GM18870 (cell line): ENCODE data around the gene RFX2.
"Not testable (repeated sequence)": the region's sequence is repeated elsewhere in the genome, so short reads cannot be mapped to it uniquely, and the experiment has no call there.

Experiments
- ATAC-seq: cut with Tn5 transposase; IDR thresholded peaks from one replicate; pipeline ENCODE4 v1.9.1; 2021; ENCODE audit warnings: moderate library complexity; ENCODE audit not compliant: unreplicated experiment

RFX2 gene

DNA sequence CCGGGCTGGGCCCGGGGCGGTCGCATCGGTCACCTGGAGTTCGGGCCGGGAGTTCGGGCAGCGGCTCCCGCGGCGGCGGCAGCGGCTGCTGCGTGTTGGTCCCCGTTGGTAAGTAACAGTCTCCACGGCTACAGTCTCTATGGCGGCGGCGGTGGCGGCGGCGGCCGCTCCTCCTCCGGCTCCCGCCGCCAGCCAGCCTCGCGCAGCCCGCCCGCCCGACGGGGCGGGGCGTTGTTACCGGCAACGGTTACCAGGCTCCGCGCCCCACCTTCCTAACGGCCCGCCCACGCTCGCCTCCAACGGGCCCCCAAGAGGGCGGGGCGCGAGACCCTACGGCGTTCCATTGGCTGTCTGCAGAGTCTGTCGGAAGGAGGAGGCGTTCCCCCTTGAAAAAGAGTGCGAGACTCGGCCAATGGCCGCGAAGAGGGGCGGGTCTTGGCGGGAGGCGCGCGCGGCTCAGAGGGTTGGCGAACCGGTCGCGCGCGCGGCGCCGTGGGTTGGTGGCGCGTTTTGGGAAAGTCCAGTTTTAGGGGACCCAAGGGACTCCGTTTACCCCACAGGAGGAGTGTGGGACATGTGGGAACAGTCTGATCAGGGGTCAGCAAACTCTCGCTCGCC lies at the start of gene RFX2:
Gene RFX2, minus strand, starts transcription at position 141 of the 618 bp plus-strand sequence. CDS start 63,004 bp downstream, outside the sequence.
- peak; percentile 69 for ATAC-seq

DNA sequence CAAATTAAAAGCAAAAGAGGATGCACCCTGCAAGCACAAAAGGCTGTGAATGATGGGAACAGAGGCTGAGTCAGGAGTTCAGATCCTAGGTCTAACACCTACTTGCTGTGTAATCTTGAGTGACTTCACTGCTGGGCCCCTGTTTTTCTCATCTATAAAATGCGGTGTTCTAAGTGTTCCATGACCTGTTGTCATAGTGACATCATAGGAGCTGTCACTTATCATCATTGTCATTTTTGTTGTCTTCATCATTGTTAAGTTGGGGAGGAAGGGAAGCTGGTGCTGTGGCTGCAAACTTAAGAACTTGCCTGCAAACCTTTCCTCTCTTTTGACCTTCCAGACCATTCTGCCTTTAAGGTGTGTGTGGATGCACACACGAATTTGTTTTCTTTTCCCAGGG lies 45.7 kb upstream of the RFX2 start:
- ATAC-seq: no peak

DNA sequence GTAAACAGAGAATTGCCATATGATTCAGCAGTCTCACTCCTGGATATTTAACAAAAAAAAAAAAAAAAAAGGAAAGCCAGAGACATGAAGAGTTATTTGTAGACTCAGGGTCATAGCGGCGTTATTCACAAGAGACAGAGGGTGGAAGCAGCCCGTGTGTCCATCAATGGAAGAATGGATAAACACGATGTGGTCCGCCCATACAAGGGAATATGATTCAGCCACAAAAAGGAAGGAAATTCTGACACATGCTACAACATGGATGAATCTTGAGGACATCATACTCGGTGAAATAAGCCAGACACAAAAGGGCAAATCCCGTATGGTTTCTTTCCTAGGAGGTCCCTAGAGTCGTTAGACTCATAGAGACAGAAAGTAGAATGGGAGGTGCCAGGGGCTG lies 40.0 kb upstream of the RFX2 start:
- no peak for ATAC-seq

DNA sequence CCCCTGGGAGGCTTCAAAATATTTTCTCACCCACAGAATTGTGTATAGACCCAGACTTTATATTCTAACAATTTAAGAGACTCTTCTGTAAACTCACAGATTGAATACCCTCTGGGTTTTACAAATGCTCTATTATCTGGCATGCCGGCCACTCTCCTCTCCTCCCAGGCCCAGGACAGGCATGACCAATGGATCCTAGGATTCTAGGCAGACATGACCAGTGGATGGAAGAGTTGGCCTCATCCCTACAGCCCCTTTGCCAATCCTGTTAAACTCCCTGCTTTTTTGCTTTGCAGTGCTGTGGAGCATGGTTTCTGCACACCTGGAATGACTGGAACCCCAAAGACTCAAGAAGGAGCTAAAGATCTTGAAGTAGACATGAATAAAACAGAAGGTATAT lies 30.9 kb upstream of the RFX2 start:
- ATAC-seq: no peak

DNA sequence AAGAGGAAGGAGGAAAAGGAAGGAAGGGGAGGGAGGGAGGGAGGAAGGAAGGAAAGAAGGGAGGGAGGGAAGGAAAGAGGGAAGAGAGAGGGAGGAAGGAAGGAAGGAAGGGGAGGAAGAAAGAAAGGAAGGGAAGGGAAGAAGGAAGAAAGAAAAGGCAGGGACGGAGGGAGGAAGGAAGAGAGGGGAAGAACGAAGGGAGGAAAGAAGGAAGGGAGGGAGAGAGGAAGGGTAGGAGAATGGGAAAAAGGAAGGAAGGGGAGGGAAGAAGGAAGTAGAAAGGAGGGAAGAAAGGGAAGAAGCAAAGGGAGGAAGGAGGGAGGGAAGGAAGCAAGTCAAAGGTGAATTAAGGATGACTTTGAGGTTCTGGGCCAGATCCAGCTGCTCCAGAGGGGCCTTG lies 28.2 kb upstream of the RFX2 start:
- ATAC-seq: no peak

DNA sequence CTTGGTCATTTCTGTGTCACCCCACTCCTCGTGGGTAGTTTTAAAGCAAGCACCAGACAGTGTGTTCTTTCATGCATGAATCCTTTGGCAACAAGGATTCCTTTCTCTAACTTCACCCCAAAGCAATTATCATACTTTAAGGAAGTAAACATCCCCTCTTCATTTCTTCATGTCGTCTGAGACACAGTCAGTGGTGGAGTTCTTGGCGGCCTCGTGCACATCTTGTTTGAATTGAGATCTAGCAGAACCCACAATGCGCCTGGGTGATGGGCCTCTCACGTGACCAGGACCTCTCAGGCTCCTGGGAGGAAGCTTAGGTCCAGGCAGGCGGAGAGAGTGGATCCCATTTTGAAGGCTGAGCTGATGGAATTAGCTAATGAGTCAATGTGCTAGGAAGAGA lies 27.8 kb upstream of the RFX2 start:
- ATAC-seq: no peak

DNA sequence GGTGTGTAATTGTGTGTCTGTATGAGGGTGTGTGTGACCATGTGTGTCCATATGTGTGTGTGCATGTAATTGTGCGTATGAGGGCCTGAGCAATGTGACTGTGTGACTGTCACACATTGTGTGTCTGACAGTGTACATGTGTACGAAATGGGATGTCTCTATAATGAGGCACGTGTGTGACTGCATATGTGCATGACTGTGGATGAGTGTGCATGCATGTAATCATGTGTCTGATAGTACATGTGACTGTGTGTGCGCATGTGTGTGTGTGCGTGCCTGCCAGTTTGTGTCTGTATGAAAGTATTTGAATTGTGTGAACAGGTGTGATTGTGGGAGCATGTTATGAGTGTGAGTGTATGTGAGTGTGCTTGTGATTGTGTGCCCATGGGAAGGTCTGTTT lies 22.9 kb upstream of the RFX2 start:
- no peak for ATAC-seq

DNA sequence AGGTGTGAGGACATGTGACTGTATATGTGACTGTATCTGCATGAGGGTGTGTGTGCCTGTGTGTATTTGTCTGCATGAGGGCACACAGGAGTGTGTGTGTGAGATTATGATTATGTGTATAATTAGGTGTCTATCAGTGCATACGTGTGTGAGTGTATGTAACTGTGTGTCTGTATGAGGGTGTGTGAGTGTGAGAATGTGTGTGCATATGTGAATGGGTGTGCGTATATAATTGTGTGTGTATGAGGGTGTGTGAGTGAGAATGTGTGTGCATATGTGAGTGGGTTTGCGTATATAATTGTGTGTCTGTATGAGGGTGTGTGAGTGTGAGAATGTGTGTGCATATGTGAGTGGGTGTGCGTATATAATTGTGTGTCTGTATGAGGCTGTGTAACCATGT lies 22.2 kb upstream of the RFX2 start:
- ATAC-seq: no peak

DNA sequence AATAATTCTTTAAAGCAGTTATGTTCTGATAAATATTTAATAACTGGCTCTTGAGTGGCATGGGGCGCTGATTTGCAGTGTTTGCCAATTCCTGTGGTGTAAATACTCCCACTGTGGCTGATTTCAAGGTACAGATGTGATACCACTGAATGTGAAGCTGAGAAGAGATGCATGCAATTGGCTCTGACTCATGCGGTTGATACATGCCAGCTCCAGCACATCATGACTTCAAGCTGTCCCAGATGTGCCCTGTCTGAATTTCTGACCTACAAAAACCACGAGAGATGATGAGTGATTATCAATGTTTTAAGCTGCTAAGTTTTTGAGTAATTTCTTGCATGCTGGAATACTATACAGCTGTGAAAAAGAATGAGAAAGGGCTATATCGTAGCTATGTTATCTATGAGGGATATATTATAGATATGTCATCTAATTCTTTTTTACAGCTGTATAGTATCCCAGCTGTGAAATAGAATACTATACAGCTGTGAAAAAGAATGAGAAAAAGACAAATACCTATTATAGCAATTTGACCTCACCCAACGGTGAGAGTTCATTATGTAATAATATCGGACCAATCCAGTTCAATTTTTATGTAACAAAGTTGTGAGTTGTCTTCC lies 17.5 kb upstream of the RFX2 start:
- no peak for ATAC-seq

DNA sequence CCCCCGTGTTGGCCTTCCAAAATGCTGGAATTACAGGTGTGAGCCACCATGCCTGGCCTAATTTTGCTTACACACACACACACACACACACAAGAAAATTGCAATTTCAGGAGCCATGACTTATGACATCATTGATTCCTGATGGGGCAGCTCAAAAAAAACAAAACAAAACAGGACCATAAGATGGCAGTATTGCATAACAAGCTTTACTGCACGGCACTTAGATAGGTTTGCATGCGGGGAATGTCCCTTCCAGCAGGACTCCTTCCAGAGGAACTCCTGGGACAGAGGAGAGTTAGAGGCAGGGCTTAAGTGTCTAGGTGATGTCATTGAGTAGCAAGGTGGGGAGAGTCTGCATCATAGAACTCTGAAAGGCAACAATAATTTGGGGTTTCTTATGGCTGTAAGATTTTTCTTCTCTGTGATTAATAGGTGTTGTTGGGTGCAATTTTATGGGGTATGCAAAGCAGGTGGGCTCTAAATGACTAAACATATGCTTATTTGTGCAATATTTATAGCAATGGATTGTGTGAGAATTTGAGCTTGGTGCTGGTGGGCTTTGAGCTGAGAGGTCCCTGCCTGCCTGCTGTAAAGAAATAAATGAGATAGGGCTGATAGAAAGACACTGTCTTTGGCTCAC lies 16.2 kb upstream of the RFX2 start:
- no peak for ATAC-seq

DNA sequence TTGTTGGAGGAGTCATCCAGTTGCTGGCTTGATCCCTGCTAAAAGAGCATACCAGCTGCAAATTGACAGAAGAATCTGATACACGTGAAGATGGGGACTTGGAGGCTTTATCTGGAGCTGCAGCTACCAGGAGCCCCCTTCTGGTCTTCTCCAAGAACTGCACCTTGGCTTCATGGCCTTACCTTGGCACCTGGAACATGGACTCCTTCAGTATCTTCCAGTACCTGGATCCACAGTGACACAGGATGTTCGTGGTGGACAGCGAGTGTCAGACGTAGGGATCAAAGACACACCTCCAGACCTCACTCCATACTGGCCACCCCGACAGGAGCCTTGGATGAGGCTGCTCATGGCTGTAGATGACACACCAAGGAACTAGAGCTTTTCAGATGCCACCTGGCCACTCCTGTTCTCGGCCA lies 15.3 kb upstream of the RFX2 start:
- no peak for ATAC-seq

DNA sequence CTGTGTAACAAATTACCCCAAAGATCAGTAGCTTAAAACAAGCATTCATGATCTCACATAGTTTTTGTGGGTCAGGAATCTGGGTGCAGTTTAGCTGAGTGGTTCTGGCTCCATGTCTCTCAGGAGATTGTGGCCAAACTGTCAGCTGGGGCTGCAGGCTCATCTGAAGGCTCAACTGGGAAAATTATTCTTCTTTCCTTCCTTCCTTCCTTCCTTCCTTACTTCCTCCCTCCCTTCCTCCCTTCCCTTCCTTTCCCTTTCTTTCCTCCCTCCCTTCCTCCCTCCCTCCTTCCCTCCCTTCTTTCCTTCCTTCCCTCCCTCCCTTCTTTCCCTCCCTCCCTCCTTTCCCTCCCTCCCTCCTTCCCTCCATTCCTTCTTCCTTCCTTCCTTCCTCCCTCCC lies 8.7 kb upstream of the RFX2 start:
- no peak for ATAC-seq

DNA sequence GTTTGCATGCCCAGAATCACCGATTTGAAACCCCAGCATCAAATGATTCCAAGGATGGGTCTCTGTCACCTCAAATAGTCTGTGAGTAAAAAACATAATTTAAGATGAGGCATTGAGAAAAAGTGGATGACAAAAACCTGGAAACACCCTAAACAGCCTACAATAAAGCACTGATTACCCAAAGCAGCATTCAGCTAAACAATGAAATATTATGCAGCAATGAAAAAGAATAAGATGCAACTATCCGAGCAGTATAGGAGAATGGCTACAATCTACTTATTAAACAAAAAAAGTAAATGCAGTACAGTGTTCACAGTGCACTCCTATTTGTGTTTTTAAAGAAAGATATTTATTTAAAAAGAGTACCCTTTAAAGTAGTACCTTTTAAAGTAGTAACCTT lies 7.7 kb upstream of the RFX2 start:
- no peak for ATAC-seq

DNA sequence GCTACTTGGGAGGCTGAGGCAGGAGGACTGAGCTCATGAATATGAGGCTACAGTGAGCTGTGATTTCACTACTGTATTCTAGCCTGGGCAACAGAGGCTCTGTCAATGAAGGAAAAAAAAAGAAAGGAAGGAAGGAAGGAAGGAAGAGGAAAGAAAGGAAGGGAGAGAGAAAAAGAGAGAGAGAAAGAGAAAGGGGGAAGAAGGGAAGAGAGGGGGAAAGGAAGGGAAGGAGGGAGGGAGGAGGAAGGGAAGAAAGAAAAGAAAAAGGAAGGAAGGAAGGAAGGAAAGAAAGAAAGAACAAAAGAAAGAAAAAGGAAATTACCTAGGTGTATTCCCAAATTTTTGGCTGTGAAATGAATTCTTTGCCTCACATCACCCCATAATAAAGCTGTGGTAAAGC lies 7.2 kb upstream of the RFX2 start:
- ATAC-seq: no peak

DNA sequence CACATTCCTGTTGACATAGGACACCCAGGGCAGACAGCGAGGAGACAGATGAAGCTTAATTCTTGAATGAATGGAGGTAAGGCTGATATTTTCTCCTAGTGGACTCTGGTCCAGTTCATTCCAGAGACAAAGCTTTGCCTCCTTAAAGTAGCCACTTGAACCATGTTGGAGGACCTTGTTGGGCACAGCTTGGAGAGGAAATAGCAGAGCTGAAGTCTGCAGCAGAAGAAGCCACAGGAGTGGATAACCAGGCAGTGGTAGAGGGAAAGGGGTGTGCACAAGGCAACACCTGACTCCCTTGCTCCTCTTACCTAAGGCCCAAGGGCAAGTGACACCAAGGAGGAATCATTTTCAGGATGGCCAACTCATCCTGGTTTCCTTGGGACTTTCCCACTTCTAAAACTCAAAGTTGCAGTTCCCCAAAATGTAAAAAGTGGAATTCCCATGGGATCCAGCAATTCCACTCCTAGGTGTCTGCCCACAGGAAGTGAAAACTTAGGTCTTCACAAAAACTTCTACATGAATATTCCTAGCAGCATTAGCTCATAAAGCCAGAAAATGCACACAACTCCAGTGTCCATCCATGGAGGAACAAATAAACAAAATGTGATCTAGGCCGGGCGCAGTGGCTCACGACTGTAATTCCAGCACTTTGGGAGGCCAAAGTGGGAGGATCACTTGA lies 6.6 kb upstream of the RFX2 start:
- no peak for ATAC-seq

DNA sequence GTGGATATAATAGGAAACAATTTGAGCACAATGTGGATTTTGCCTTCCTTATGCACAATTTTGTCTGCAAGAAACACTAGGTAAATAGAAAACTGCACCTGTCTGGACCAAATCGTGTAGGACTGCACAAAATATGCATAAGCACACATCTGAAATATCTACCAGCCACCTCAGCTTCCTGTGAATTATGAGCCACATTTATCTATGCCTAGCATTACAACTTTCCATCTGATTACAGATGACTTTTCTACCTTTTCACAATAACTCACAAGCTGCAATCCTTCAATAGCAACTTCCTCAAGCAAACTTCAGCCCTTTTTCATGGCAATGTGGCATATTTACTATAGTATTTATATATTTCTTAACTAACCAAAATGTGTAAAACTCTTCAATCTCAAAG lies 5.7 kb upstream of the RFX2 start:
- no peak for ATAC-seq

DNA sequence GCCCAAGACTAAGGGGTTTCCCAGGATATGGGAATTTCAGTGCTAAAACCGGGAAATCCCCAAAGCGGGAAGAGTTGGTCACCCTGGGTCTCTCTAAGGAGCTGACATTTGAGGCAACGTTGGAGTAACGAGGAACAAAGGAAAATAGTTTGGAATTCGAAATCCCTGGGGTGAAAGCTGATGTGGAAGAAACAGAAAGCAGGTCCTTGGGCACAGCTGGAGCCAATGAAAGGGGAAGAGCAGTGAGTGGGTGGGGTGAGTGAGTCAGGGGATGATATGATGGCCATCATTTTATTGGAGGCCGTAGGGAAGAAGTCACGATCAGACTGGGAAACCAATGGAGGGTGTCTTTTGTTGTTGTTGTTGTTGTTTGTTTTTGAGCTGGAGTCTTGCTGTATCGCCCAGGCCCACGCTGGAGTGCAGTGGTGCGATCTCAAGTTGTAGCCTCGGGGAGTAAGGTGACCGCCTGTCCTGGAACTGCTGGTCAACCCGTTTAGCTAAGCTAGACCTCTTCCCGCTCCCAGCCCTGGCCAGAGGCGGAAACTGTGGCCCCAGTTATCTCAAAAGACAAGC lies 3.4 kb upstream of the RFX2 start:
- ATAC-seq: no peak

DNA sequence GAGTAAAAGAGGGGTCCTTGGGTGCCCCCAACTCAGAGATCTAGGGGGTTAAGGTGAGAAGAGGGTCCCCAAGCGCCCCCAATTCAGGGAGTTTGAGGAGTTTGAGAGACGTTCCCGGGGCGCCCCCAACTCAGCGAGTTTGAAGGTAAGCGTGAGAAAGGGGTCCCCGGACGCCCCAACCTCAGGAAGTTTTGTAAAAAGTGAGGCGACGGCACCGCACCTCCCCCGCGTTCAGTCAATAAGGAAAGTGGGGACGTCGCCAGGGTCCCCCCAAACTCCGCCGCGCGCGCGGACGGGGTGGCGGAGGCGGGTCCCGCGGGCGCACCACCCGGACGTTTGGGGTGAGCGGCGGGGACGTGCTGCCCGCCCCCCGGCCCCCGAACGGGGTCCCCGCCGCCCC lies 353 bp downstream of the RFX2 start:
- ATAC-seq: no peak

DNA sequence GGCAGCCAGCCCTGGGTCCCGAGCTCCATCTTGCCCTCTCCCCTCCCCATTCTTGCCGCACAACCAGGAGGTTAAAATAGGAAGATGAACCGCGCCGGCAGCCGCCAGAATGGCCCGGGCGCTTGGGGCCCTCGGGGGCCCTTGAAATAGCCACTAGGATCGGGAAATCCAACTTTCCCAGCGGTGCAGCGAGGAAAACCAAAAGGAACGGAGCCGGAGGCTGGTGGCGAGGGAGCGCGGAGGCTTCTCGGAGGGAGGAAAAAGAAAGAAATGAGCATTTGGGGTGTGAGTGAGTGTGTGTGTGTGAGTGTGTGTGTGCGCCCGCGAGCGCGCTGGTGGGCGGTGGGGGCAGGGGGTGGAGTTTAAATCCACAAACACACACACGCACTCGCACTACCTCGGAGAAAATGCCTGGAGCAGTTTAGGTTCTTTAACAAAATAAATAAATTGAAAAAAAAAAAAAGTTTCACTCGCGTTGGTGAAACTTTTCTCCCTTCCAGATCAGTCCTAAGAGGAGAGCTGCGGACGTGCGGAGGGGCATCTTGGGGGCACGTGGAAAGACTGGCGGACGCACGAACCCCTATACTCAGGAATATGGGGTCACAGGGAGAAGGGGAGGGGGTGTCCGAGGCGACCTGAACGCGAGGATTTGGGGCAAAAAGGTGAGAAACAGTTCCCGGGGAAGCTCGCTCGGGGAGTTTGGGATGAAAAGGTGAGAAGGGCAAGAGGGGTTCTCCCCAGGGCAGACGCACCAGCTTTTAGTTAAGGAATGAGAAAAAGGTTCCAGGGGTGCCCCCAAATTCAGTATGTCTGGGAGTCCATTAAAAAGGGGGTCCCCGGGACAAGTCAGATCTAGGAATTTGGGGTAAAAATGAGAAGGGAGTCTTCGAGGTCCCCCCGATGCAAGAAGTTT lies 1.3 kb downstream of the RFX2 start:
- no peak for ATAC-seq

DNA sequence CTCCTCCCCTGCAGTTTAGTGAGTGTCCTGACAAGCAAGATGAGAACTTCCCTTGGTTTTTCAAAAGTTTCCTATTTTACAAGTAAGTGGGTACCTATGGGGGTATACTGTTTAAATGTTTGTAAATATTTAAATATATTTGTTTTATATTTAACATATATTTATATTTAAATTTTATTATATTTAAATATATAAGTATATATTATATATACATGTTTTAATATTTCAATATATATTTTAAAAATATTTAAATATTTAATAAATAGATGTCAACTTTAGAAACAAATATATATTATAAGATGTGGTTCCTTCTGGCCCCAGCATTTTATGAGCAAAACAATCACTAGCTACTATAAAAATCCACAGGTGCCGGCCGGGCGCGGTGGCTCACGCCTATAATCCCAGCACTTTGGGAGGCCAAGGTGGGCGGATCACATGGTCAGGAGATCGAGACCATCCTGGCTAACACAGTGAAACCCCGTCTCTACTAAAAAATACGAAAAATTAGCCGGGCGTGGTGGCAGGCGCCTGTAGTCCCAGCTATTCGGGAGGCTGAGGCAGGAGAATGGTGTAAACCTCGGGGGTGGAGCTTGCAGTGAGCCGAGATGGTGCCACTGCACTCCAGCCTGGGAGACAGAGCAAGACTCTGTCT lies 3.5 kb downstream of the RFX2 start:
- ATAC-seq: not testable (repeated sequence)
